Activated CD8-positive, alpha-beta T cell treated with anti-CD3 and anti-CD28 coated beads for 36 hours (primary cell): ENCODE data around the gene OSER1. TPM values are rescaled to one million over a fixed set of nuclear protein-coding genes. Genes with fewer than 3 reads are reported as not detected.
"Not testable (repeated sequence)": the region's sequence is repeated elsewhere in the genome, so short reads cannot be mapped to it uniquely, and the experiment has no call there.

Experiments
- ATAC-seq: fragments of 200-7000 bp; cut with Tn5 transposase; one replicate; pipeline ENCODE4 v1.10.0; 2021; ENCODE audit warnings: mild to moderate bottlenecking, moderate library complexity
- CTCF ChIA-PET: fragments of 350-600 bp; sonication (Branson Sonifier 250); formaldehyde crosslinking; loops from one replicate; lab custom pipeline; 2021; ENCODE audit warnings: antibody characterized with exemption; lab: Charles Lee
- POLR2A ChIA-PET: fragments of 350-600 bp; sonication (Branson Sonifier 250); formaldehyde crosslinking; loops from one replicate; lab custom pipeline; 2021; ENCODE audit warnings: antibody characterized with exemption; lab: Charles Lee
- DNase-seq: peaks from one replicate; pipeline ENCODE4 v3.0.0-alpha.2; 2020
- H3K27ac Mint-ChIP-seq: one replicate; pipeline ENCODE4 v1.8.0; 2021; ENCODE audit warnings: mild to moderate bottlenecking, mixed read lengths
- H3K27me3 Mint-ChIP-seq: one replicate; pipeline ENCODE4 v1.8.0; 2021; ENCODE audit warnings: mixed read lengths
- H3K36me3 Mint-ChIP-seq: one replicate; pipeline ENCODE4 v1.8.0; 2021; ENCODE audit warnings: low read depth, mixed read lengths
- H3K4me1 Mint-ChIP-seq: one replicate; pipeline ENCODE4 v1.8.0; 2021; ENCODE audit warnings: low read depth, mixed read lengths
- H3K4me3 Mint-ChIP-seq: one replicate; pipeline ENCODE4 v1.8.0; 2021; ENCODE audit warnings: mild to moderate bottlenecking, moderate library complexity, mixed read lengths
- H3K9me3 Mint-ChIP-seq: one replicate; pipeline ENCODE4 v1.8.0; 2021; ENCODE audit warnings: mixed read lengths
- intact Hi-C: fragments of 100-400 bp; cut with micrococcal nuclease; formaldehyde crosslinking; loops from one replicate; pipeline ENCODE4 v1.10.0; 2022
- total RNA-seq, 2 experiments: library from RNA; stranded (reverse); gene quantifications; one replicate each; pipeline ENCODE4 v1.2.3, GENCODE V29; 2021
- TF ChIP-seq, protein P1 (sequence below): fragments of 200-600 bp; IDR thresholded peaks from one replicate; pipeline ENCODE4 v1.8.0; 2022; ENCODE audit warnings: antibody characterized with exemption, mild to moderate bottlenecking

OSER1 gene
- total RNA-seq, 2 experiments from 2014 or later = 20.9 to 23.3 TPM

DNA sequence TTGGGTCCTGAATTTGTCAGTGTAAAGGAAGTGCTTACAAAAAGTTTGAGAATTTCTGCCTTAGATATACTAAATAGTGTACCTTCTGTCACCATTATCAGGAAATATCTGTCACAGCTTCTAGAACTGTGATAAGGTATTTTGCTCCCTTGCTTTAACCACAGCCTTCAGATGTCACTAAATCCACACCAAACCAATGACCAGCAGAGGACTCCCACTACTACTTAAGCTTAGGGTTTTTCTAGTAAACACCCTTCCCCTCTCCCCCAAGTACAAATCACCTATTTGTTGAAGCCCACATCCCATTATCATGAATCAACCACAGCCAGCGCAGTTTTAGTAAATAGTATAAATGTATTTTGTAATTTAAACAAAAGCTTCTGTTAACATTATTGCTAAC, 15.0 kb downstream of the OSER1 start:
- CTCF ChIA-PET = interaction anchor here (0.8 to 4.6 kb wide), 7 partner anchors 13 to 657 kb away, joined by 3 to 42 read pairs (median 3); partner anchors contain the start of gene FITM2
- DNase-seq (no peak), ATAC-seq (no peak)
- TF ChIP-seq, protein P1, sequence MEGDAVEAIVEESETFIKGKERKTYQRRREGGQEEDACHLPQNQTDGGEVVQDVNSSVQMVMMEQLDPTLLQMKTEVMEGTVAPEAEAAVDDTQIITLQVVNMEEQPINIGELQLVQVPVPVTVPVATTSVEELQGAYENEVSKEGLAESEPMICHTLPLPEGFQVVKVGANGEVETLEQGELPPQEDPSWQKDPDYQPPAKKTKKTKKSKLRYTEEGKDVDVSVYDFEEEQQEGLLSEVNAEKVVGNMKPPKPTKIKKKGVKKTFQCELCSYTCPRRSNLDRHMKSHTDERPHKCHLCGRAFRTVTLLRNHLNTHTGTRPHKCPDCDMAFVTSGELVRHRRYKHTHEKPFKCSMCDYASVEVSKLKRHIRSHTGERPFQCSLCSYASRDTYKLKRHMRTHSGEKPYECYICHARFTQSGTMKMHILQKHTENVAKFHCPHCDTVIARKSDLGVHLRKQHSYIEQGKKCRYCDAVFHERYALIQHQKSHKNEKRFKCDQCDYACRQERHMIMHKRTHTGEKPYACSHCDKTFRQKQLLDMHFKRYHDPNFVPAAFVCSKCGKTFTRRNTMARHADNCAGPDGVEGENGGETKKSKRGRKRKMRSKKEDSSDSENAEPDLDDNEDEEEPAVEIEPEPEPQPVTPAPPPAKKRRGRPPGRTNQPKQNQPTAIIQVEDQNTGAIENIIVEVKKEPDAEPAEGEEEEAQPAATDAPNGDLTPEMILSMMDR = no peak
- POLR2A ChIA-PET = interaction anchor here (1.1 kb wide), 2 partner anchors 24 to 75 kb away, joined by 3 to 4 read pairs; no protein-coding TSS in a partner anchor
- H3K4me1 Mint-ChIP-seq = peaks cover 20% of the 10 kb centered on the region
- no peaks in the 10 kb centered on the region for H3K27me3 Mint-ChIP-seq
- H3K27ac Mint-ChIP-seq = peak overlapping the region; percentile 21
- no peaks in the 10 kb centered on the region for H3K9me3 Mint-ChIP-seq
- peaks cover 32% of the 10 kb centered on the region for H3K36me3 Mint-ChIP-seq
- H3K4me3 Mint-ChIP-seq = no peak overlapping the region
- intact Hi-C loops = no loop called here

DNA sequence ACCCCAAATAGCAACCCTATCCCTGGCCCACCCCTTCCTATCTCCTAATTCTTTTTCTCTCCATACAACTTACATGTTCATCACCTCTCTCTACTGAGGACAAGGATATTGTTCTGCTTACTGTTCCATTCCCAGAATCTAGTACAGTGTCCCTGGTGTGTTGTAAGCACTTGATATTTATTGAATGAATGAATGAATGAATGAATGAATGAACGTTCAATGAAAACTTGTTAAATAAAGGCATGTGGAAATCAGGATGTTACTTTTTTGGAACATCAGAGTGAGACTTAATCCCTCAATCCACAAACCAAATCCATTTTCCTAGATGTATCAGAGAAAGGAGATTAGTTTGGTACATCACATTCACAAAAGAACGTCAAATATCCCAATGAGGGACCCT, 16.8 kb downstream of the OSER1 start:
- peaks cover 16% of the 10 kb centered on the region for H3K36me3 Mint-ChIP-seq
- no peak overlapping the region for H3K4me3 Mint-ChIP-seq
- peaks cover 4% of the 10 kb centered on the region for H3K27me3 Mint-ChIP-seq
- peaks cover 4% of the 10 kb centered on the region for H3K4me1 Mint-ChIP-seq
- CTCF ChIA-PET = interaction anchor here (1.1 kb wide), 1 partner anchor 77 kb away, joined by 3 read pairs; no protein-coding TSS in a partner anchor
- H3K27ac Mint-ChIP-seq = no peak overlapping the region
- TF ChIP-seq, protein P1 = no peak
- H3K9me3 Mint-ChIP-seq = no peaks in the 10 kb centered on the region
- ATAC-seq (no peak), DNase-seq (no peak)
- intact Hi-C loops = loop anchor here (5.0 kb wide), 1 partner anchor 76 kb away; no protein-coding TSS in a partner anchor
- POLR2A ChIA-PET = no interaction called here

DNA sequence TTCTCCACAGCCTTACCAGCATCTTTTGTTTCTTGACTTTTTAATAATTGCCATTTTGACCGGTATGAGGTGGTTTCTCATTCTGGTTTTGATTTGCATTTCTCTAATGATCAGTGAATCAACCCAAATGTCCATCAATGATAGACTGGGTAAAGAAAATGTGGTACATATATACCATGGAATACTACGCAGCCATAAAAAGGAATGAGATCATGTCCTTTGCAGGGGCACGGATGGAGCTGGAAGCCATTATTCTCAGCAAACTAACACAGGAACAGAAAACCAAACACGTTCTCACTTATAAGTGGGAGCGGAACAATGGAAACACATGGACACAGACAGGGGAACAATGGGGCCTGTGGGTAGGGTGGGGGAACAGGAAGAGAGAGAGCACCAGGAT, 18.9 kb downstream of the OSER1 start:
- H3K9me3 Mint-ChIP-seq, H3K27ac Mint-ChIP-seq, H3K4me3 Mint-ChIP-seq, POLR2A ChIA-PET, ATAC-seq, H3K36me3 Mint-ChIP-seq, DNase-seq: not testable (repeated sequence)
- CTCF ChIA-PET = interaction anchor here (2.6 to 9.4 kb wide), 3 partner anchors 18 to 76 kb away, joined by 11 to 215 read pairs (median 17); partner anchors contain the start of gene OSER1
- intact Hi-C loops = loop anchor here (5.0 kb wide), 1 partner anchor 74 kb away; no protein-coding TSS in a partner anchor
- Mint-ChIP-seq H3K4me1 (peaks cover 13% of the 10 kb centered on the region), H3K27me3 (peaks cover 21% of the 10 kb centered on the region)

DNA sequence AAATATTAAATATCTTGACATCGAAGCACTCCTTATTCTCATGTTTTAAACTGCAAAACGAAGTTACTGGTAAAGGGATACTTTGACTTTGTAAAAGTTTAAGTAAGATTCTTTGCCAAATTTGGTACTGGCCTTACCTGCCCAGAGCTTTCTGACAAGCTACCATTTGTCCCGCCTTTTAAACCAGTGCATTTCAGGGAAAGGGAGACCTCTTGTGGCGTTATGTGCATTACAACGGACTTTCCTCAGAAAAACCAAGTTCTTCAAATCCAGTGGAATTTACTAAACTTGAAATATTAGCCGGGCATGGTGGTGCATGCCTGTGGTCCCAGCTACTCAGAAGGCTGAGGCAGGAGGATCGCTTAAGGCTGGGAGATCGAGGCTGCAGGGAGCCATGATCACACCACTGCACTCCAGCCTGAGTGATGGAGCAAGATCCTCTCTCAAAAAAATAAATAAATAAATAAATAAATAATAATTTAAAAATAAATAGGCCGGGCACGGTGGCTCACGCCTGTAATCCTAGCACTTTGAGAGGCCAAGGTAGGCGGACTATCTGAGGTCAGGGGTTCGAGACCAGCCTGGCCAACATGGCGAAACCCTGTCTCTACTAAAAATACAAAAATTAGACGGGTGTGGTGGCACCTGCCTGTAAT, 20.2 kb downstream of the OSER1 start:
- not testable (repeated sequence) for H3K36me3 Mint-ChIP-seq

DNA sequence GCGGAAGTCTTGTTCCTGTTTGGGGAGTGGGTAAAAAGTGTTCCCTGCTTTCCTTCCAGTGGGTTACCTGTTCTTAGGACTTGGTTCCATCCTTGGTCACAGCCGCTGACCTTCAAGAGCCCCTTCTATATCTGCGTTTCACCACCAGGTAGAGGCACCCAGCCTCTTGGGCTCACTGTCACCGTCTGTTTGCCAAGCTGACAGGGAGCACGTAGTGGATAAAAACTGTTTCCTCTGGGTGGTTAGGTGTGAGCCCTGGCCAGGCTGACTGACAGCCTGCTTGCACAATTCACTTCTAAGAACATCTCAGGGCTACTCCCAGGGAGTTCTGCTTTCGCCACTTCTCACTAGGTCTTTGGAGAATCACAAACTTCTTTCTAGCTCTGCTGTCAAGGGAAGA, 21.8 kb downstream of the OSER1 start:
- ChIA-PET POLR2A (no interaction called here), CTCF (interaction anchor here (1.7 to 9.4 kb wide), 6 partner anchors 9 to 97 kb away, joined by 5 to 215 read pairs (median 10); no protein-coding TSS in a partner anchor)
- Mint-ChIP-seq H3K27me3 (peaks cover 41% of the 10 kb centered on the region), H3K27ac (no peak overlapping the region), H3K9me3 (no peaks in the 10 kb centered on the region), H3K4me3 (no peak overlapping the region), H3K4me1 (peaks cover 11% of the 10 kb centered on the region), H3K36me3 (no peaks in the 10 kb centered on the region)
- intact Hi-C loops = no loop called here
- no peak for ATAC-seq
- no peak for DNase-seq
- TF ChIP-seq, protein P1 = no peak

More for the DNA sequence above, 20.2 kb downstream of the OSER1 start:
- intact Hi-C loops = loop anchor here (5.0 kb wide), 1 partner anchor 73 kb away; no protein-coding TSS in a partner anchor
- peaks cover 34% of the 10 kb centered on the region for H3K27me3 Mint-ChIP-seq
- H3K27ac Mint-ChIP-seq, H3K9me3 Mint-ChIP-seq, POLR2A ChIA-PET, H3K4me3 Mint-ChIP-seq: not testable (repeated sequence)
- TF ChIP-seq, protein P1 = peak; percentile 84
- DNase-seq (peak; percentile 69), ATAC-seq (peak; percentile 78)
- CTCF ChIA-PET = interaction anchor here (0.7 to 9.4 kb wide), 41 partner anchors 8 to 502 kb away, joined by 3 to 215 read pairs (median 5); partner anchors contain the start of genes FITM2 and OSER1
- peaks cover 11% of the 10 kb centered on the region for H3K4me1 Mint-ChIP-seq
